ENCODE measurements around the gene LGSN.
"Not testable (repeated sequence)": the region's sequence is repeated elsewhere in the genome, so short reads cannot be mapped to it uniquely, and the experiment has no call there.

LGSN gene

DNA sequence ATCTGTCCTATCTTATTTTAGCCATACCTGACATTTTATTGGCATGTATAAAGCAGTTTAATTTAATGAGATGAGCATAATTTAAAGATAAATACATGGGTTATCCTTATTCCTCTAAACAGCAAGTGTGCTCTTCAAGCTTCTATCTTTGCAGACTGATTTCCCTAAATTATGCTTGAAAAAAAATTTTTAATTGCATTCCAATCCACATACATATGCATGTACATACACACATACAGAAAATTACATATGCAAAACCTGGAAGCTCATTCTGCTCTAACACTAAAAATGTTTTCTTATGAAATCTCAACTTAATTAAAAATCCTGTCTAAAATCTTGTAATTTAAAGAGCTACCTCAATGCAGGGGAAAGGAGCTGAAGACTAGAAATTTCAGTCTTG is 73.2 kb downstream of the LGSN start:
- no peaks in the 10 kb centered on the region for H3K36me3 Mint-ChIP-seq (ENCODE audit: insufficient read depth)
- H3K4me3 Mint-ChIP-seq: no peak overlapping the region
- ATAC-seq (replicated peaks): no peak
- peaks cover 0 to 1% of the 10 kb centered on the region in 2 donors for H3K9me3 Mint-ChIP-seq
- H3K27ac Mint-ChIP-seq: no peak overlapping the region
- H3K27me3 Mint-ChIP-seq: no peaks in the 10 kb centered on the region
- no peak for DNase-seq
- no peaks in the 10 kb centered on the region for H3K4me1 Mint-ChIP-seq (ENCODE audit: low read depth in 2 of 2)

DNA sequence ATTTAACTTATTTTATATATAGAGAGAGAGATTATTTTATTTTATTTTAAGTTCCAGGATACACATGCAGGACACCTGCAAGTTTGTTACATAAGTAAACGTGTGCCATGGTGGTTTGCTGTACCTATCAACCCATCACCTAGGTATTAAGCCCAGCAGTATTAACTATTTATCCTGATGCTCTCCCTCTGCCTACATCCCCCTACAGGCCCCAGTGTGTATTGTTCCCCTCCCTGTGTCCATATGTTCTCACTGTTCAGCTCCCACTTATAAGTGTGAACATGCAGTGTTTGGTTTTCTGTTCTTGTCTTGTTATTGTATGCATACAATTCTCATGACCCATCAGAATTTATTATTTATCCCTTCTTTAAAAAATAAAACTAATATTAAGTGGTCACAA is 73.9 kb downstream of the LGSN start:
- no peak overlapping the region for H3K27ac Mint-ChIP-seq
- DNase-seq: no peak
- no peak overlapping the region for H3K4me3 Mint-ChIP-seq
- ATAC-seq (replicated peaks): no peak
- peaks cover 0 to 1% of the 10 kb centered on the region in 2 donors for H3K9me3 Mint-ChIP-seq
- H3K36me3 Mint-ChIP-seq (ENCODE audit: insufficient read depth): no peaks in the 10 kb centered on the region
- H3K27me3 Mint-ChIP-seq: no peaks in the 10 kb centered on the region
- H3K4me1 Mint-ChIP-seq (ENCODE audit: low read depth in 2 of 2): no peaks in the 10 kb centered on the region

DNA sequence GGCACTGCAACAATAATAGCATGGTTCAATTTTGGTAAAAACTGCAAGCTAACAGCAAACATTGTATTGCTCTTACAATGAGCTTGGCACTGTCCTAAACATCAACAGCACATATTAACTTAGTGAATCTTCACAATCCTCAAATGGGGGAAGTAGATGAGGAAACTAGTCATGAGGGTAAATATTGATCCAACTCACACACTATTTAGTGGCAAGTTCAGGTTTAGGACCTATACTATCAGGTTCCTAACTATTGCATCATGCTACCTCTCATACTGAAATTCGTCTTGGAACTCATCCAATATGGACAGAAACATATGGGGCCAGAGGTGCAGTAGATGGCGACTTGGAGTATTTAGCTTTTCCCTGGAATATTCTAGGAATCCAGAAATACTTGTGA is 74.4 kb downstream of the LGSN start:
- ATAC-seq (replicated peaks) (no peak), DNase-seq (no peak)
- H3K27me3 Mint-ChIP-seq: no peaks in the 10 kb centered on the region
- no peaks in the 10 kb centered on the region for H3K36me3 Mint-ChIP-seq (ENCODE audit: insufficient read depth)
- no peaks in the 10 kb centered on the region for H3K4me1 Mint-ChIP-seq (ENCODE audit: low read depth in 2 of 2)
- no peak overlapping the region for H3K27ac Mint-ChIP-seq
- no peak overlapping the region for H3K4me3 Mint-ChIP-seq
- H3K9me3 Mint-ChIP-seq: peaks cover 0 to 1% of the 10 kb centered on the region in 2 donors

DNA sequence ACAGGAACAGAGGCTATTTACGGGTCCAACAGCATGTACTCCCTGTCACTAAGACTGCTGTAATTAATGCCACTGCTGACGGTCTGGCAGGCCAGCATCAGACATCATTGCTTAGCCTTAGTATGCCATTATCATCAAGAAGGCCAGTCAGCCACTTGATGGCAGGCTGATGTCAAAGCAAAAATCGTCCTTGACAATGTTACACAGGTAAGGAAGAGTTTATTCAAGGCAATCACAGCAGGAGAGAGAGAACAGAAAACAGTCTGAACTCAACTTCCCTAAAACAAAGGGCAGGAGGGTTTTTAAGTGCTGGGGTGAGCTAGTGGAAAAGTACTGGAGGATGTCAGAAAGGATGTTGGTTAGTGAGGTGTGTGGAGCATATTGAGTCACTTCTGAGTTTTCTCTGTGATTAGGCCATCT is 83.4 kb downstream of the LGSN start:
- Mint-ChIP-seq H3K9me3 (peaks cover 12 to 21% of the 10 kb centered on the region in 2 donors), H3K27ac (no peak overlapping the region), H3K4me3 (no peak overlapping the region), H3K27me3 (no peaks in the 10 kb centered on the region), H3K4me1 (ENCODE audit: low read depth in 2 of 2) (no peaks in the 10 kb centered on the region), H3K36me3 (ENCODE audit: insufficient read depth) (no peaks in the 10 kb centered on the region)
- DNase-seq: no peak
- no peak for ATAC-seq (replicated peaks)

DNA sequence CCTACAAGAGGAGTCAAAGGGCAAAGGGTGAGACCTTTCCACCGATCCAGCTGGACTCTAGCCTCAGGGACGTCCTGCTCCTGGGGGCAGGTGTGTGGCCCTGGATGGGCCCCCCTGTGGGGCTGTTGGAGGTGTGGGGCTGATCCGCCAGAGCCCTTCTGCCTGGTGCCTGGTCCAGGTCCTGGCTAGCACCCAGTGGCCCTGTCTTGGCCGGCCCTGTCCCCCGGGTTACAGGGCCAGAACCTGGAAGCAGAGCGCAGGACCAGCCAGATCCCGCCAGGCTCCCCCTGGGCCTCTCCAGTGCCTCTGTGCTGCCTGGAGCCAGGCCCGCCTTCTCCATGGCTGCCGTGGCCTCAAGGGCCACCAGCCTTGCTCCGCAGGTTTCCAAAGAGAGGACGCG is 89.3 kb downstream of the LGSN start:
- not testable (repeated sequence) for H3K4me1 Mint-ChIP-seq (ENCODE audit: low read depth in 2 of 2); H3K27me3 Mint-ChIP-seq; H3K27ac Mint-ChIP-seq; H3K36me3 Mint-ChIP-seq (ENCODE audit: insufficient read depth); ATAC-seq (replicated peaks); DNase-seq; H3K9me3 Mint-ChIP-seq; H3K4me3 Mint-ChIP-seq

DNA sequence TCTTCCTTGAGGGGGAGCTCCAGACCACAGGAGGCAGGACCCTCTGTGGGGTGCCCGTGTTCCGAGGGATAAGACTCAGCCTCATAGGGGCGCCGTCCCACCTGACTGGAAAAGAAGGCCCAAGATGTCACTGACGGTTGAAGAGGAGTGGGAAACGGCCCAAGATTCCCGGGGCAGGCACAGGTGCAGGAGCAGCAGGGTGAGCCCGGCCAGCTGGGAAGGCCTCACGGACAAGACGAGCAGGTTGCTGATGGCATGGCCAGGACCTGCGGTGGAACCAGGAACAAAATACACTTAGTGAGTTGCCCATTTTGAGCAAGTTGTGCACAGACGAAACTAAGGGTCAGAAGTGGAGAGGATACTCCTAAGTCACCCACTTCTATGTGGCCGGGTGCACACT is 89.8 kb downstream of the LGSN start:
- ATAC-seq (replicated peaks); H3K9me3 Mint-ChIP-seq; H3K27me3 Mint-ChIP-seq; DNase-seq; H3K4me3 Mint-ChIP-seq; H3K36me3 Mint-ChIP-seq (ENCODE audit: insufficient read depth); H3K27ac Mint-ChIP-seq; H3K4me1 Mint-ChIP-seq (ENCODE audit: low read depth in 2 of 2): not testable (repeated sequence)

DNA sequence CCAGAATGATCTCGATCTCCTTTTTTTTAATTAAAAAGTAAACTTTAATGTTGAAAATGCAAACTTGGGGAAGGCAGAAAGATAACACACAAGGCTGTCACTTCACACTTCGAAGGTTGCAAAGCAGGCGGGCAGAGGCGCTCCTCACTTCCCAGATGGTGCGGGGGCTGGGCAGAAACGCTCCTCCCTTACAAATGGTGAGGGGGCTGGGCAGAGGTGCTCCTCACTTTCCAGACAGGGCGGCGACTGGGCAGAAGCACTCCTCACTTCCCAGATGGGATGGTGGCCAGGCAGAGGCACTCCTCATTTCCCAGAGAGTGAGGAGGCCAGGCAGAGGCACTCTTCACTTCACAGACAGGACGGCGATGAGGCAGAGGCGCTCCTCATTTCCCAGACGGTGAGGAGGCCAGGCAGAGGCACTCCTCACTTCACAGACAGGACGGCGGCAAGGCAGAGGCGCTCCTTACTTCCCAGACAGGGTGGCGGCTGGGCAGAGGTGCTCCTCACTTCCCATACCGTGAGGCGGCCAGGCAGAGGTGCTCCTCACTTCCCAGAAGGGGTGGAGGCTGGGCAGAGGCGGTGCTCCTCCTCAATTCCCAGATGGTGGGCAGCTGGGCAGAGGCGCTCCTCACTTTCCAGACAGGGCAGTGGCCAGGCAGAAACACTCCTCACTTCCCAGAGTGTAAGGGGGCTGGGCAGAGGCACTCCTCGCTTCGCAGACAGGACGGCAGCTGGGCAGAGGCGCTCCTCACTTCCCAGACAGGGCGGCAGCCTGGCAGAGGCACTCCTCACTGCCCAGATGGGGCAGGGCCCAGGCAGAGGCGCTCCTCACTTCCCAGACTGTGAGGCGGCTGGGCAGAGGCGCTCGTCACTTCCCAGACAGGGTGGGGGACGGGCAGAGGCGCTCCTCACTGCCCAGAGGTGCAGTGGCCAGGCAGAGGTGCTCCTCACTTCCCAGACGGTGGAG is 91.6 kb downstream of the LGSN start:
- H3K9me3 Mint-ChIP-seq; H3K36me3 Mint-ChIP-seq (ENCODE audit: insufficient read depth); H3K4me3 Mint-ChIP-seq; DNase-seq; H3K27me3 Mint-ChIP-seq; ATAC-seq (replicated peaks); H3K27ac Mint-ChIP-seq; H3K4me1 Mint-ChIP-seq (ENCODE audit: low read depth in 2 of 2): not testable (repeated sequence)

DNA sequence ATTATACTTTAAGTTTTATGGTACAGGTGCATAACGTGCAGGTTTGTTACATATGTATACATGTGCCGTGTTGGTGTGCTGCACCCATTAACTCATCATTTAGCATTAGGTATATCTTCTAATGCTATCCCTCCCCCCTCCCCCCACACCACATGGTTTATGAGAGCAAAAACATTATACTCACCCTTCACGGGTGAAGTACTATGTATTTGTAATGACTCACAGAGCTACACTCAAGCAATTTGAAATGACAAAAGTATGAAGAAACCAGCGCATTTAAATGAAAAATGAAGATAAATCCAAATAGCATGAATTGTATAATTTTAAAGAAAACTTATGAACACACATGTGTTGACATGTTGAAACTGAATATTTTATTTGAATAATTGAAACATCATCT is 93.8 kb downstream of the LGSN start:
- not testable (repeated sequence) for H3K4me3 Mint-ChIP-seq; ATAC-seq (replicated peaks); DNase-seq; H3K27me3 Mint-ChIP-seq; H3K4me1 Mint-ChIP-seq (ENCODE audit: low read depth in 2 of 2); H3K27ac Mint-ChIP-seq; H3K36me3 Mint-ChIP-seq (ENCODE audit: insufficient read depth); H3K9me3 Mint-ChIP-seq
